ENCODE results near the gene C1orf21.

C1orf21 gene

DNA sequence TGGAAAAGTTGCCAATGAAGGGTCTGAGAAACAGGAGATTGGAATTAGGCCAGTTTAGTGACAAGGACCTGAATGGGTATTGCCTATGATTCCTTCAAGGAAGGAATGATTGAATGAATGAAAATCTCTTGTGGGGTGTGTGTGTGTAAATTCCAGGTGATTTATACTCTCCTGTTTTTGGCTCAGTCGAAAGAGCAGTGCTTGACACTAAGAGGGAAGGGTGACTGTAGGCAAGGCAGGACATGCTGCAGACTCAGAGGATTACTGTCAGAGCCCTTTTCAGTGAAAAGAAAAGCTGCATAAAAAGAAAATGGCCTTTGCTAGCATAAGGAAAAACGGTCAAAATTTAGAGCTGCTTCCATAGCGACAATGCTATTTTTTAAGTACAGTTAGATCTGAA lies 30.1 kb downstream of the C1orf21 start:
- DNase-seq, result no peak

DNA sequence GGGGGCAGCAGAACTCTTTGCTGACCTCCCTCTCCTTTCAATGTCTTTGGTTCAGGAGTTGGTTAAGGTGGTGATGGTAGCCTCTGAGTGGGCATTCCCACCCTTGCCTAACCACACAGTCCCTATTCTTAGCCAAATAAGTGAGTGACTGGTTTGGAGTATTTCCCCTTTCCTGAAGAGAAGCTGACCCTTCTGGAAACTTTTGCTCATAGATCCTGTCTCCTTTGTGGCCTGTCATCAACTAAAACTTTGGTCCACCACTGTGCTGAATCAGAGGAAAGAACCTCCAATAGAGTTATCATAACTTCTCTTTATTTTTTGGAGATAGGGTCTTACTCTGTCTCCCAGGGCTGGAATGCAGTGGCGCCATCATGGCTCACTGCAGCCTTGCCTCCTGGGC lies 31.1 kb downstream of the C1orf21 start:
- DNase-seq, result peak; percentile 47 to 81

DNA sequence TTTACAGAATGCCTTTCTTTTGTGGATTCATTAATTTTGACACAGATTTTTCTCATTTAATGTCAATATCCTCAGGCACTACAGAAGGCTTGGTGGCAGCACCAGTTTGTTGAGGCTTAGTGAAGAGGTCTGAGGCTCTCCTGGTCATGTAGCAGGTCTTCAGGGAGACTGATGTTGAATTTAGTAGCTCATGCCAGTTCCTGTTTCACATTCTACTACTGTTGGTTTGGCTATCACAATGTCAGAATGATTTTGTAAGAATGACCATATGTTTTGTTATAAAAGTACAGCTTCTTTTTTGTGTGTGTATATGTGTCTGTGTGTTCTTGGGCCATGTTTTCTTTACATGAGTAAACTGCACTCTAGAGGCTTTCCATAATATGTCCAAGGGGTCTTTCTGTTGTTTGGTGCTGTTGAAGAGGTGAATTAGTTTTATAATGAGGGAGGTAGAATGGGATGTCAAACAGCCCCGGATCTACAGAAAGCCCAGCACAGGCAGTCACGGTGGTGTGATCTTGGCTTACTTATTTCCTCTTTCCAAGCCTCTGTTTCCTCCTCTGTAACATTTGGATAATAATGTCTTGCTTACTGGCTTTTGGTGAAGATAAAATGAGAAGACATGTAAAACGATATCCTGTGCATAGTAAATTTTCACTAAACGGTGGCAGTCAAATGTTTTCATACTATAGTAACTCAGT lies 32.0 kb downstream of the C1orf21 start:
- DNase-seq, result peak; percentile 45 to 46

DNA sequence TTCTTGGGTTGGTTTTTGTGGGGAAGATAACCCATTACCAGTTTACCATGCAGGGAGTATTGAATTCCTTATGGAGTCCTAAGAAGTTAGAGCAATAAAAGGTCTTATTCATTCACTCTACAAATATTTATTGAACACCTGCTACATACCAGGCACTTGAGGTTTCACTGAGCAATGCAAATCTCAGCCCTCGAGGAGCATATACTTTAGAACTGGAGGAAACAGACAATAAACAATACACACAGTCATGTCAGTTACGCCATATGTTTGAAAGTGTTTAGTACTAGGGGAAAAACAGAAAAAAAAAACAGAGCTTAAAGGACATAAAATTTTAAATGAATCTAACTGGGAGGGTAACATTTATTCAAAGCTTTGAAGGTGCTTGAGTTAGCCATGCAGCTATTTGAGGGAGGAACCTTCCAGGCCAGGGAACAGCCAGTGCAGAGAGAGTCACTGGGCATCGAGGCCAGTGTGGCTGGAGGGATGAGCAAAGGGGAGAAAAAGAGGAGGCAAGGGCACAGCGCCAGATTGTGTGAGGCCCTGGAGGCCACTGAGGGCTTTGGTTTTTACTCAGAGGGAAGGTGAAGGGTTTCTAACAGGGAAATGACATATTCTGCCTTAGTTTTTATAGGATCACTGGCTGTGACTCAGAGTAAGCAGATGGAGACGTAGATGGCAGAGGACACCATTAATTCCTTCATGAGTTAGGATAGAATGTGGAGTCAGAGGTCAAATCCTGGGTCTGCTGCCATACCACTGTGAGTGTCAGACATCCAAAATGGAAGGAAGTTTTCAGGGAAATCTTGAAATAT lies 32.7 kb downstream of the C1orf21 start:
- no peak for DNase-seq

DNA sequence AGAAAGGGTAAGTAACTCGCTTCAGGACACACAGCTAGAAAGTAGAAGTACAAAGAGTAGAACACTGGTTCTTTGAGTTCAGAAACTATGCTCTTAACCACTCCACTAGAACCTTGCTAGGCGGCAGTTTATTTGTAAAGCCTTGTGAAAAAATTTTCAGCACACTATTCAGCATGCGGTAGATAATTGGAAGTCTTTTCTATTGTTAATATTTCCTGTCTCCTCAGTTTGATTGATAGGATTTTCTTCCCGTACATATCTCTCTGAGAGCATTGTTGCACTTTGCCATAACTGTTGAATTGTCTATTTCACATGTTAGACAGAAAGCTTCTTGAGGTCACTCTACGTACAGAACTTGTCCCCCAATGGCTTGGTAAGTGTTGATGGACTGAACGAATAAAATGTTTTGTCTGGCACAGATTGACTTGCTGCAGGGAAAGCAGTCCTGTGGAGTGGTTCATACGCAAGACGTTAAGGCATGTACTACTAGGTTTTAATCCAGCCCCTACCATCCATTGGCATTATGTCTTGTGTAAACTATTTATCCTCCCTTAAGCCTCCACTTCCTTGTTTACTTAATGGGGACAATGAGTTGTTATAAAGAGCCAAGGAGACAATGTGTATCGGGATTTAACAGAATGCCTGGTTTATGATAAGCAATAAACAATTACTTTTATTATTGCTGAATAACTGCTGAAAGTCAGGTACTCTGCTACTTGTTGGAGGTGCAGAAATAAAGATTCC lies 35.8 kb downstream of the C1orf21 start:
- DNase-seq, result no peak

DNA sequence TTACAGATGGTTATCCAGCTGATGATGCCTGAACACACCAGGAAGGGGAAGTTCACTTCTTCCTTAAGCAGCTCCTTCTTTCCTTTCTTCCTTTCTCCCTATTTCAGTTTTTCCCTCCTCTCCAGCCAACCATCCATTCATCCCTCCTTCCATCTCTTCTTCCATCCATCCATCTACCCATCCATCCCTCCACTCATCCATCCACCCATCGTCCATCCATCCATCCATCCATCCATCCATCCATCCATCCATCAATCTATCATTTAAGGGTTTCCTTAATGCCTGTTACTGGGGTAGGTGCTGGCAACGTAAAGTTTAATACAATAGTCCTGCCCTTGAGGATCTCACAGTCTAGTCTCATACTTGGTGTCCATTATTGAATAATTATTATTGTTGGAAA lies 36.8 kb downstream of the C1orf21 start:
- no peak for DNase-seq

DNA sequence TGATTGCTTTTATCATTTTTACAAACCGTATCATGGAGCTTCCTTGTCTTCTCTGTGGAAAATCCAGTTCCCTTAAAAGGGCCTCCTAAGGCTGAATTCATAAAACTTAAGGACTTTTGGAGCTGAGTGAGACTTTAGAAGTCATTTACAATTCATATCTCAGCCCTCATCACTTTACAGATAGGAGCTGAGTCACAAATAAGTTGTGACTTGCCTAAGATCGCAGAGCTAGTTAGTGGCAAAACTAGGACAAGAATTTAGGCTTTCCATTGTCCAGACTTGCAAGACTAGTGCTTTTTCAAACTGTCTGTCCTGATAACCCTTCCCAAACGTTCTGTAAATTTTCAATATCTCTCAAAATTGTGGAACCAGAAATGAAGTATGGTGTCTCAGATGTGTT lies 37.3 kb downstream of the C1orf21 start:
- DNase-seq, result no peak

DNA sequence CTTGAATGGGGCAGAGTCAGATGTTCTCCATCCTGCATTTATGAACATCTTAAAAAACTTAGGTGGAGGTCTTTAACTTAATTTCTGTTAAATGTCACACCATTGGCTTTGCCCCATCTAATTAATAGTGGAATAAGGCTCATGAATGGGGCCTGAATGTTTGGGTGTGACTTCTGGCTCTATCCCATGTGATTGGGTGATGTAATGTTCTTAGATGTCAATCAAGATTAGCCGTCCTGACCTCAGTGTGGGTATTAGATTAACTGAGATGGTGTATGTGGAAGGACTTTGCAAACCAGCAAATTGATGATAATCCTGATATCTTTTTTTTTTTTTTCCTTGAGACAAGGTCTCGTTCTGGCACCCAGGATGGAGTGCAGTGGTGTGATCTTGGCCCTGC lies 38.1 kb downstream of the C1orf21 start:
- DNase-seq, result no peak

DNA sequence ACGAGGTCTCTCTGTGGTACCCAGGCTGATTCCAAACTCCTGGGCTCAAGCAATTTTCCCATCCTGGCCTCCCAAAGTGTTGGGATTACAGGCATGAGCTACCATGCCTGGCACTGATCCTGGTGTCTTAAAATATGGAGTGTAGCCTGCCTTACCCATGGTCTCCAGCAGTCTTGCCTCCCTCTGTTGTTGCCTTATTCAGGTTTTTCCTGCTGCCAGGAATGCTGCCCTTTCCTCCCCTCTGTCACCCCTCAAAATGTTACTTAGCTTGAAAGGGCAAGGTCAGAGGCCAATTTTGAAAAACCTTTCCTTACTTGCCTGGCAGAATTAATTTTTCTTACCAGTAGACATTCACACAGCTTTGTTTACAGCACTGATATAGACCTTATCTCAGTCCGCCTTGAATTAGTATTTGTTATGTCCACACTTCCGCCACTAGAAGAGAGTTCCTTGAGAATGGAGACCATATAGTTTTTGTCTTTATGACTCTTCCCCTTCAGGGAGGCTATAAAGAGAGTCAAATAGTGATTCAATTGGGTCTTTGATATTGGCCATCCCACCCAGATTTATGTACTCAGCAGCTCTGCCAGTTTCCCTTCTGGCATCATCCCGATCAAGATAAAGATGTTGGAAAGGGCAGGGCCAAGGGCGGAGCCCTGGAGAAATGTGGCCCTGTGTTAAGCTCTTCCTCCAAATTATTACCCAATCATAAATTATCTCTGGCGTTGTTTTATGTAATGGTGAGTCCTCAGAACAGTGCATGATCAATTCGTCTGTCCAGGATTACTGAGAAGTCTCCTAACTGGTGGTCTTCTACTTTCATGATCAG lies 38.8 kb downstream of the C1orf21 start:
- no peak for DNase-seq

DNA sequence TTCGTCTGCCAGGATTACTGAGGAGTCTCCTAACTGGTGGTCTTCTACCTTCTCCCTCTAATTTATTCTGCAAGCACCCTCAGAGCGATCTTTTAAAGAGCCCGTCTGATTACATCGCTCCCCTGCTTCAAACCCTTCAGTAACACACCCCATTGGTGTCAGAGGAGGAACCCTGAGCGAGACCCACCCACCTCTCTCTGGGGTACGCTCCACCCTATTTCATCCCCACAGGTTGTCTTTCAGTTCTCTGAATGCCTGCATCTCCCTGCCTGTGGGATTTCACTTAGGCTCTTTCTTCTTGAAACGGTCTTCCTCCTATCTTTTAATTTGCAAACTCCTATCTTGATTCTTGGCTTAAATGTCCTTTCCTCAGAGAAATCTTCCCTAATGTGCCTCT lies 39.4 kb downstream of the C1orf21 start:
- no peak for DNase-seq

DNA sequence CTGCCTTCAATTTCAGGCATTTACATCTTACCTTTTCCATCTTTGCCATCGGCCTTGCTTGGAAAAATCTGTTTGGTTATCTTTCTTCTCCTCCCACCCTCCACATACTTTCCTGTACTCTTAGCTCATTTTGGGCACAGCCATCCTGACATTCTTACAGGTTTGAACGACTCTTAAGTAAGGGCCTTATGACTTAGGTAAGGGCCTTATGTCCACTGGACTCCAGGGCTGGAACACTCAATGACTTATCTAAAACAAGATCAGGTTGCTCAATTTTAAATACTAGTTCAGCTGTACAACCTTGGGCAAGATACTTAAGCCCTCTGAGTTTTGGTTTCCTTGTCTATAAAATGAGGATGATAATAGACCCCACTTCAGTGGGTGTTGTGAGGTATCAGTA lies 40.9 kb downstream of the C1orf21 start:
- DNase-seq, result no peak

DNA sequence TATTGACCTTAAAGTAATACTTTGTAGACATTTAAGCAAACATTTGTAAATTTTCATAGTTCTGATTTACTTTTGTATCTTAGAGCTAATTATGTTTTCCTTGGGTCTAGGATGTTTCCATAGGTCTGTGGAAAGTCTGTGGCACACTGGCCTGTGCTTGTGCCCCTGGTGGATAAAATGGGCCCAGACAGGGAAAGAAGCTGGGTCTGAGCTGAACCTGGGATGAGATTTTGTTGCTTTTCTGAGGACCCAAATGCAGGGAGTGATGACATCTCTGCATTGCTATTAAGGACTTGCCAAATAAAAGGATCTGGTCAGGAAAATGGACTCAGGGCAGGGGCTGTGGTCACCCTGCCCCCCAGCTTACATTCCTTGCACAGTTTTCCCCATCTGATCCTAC lies 41.8 kb downstream of the C1orf21 start:
- no peak for DNase-seq

DNA sequence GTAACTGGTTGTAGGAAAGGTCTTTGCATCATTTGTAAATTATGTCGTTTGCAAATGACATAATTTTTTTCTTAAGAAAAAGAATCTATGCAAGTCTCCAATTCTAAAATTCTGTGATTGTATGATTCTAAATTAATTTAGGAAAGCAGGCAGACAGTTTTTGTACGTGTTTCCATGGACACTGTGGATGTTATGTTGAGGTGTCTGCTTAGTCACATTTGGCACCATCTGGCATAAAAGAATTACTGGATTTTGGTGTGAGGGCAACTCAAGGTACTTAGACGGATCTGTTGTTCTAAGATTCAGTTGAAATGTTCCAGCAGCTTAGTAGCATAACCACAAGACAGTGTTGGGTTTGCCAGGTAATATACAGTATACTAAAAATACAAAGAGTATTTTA lies 42.5 kb downstream of the C1orf21 start:
- no peak for DNase-seq

DNA sequence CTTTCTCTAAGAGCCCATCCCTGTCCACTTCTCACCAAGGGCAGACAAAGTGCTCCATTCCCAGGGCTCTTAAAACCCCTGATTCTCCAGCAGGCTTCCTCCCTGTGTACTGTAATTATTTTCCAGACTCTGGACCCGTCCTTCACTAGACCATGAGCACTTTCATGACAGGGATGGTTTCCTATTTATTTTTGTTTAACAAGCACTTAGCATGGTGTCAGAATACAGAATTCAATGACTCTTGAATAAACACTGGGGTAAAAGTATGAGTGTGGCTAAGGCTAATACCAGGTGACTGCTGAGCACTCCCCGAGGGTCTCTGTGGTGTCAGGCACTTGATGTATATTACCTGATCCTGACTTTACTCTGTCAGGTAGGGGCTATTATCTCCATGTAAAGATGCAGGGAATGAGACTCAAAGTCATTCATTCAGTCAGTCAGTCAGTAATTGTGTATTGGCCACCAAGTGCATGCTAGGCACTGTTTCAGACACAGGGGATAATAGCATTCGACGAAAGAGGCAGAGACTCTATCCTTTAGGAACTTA lies 47.2 kb downstream of the C1orf21 start:
- DNase-seq, result no peak

DNA sequence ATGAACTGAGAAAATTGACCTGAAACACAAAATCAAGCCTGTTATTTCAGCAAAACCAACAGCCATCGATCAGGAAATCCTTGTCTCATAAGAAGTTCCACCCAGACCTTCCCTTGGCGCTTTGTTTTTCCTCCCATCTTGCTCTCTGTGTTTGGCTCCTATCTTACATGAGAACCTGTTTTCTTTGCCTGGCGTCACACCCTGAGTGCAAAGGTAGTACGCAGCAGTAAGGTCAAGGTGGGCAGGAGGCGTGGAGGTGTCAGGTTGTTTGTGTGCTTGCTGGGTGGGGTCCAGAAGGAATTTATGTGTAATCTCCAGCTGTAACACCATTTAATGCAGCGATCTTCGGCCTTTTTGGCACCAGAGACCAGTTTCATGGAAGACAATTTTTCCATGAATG lies 50.5 kb downstream of the C1orf21 start:
- DNase-seq, result no peak

DNA sequence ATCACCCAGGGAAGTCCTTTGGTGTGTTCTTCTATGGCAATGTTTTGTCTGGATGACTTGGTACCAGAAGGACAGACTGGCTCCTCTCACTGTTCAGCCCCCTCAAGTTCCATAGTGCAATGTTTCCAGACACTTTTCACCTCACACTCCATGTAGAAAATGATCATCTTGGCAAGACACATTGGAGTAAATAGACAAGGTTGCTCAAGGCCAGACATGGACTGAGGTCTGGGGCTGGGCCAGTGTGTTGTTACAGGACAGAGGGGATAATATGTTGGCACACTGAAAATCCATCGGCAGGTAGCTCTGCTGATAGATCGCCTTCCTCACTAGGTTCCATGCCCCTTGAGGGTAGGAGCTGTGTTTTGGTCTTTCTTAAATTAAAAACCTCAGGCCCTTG lies 51.5 kb downstream of the C1orf21 start:
- DNase-seq, result no peak

DNA sequence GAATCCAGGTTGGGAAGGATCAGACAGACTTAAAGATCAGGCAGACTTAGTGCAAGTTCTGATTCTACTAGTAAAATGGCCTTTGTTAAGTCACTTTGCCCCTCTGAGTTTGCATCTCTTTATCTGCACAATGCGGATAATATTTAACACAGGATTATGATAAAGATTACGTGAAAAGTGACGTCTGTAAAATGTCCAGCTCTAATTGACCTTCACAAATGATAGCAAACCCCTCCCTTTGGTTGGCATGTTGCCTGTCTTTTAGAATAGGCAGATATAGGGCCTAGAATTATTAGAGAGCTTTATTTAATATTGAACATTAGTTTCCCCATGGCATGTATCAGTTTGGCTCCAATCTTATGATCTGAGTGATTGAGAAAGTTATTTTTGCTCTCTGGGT lies 55.4 kb downstream of the C1orf21 start:
- no peak for DNase-seq

DNA sequence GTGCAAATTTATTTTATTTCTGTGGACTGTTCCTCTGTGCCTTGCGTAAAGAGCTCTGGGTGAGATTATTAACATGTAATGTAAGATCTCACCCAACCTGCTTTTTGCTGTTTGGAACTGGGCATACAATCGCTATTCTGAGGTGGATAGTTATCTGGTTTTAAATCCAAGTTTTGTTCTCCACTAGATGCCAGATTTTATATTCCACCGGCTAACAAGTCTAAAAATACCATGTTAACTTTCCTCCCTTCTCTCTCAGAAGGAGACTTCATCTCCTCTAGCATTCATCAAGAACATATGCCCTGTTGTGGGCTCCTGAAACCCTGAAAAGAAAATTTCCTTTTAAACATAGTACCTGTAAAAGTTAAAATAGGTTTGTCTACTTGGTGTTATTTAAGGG lies 56.4 kb downstream of the C1orf21 start:
- no peak for DNase-seq

DNA sequence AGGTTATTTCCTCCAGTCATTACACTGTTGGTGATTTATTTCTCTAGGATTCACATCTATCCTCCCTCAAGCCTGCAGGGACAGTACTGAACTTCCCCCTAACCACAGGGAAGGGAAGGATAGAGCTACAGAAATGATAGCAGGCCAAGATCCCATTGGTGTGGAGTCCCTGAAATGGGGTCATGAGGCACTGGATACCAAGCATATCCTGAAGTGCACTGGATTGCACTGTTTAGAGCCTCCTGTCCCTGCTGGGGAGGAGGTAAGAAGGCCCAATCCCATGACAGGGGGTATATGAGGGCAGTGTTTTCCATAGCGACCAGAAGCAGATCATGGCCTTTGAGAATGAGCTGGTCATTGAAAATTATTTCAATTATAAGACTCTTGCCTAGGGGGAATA lies 56.8 kb downstream of the C1orf21 start:
- DNase-seq, result no peak

DNA sequence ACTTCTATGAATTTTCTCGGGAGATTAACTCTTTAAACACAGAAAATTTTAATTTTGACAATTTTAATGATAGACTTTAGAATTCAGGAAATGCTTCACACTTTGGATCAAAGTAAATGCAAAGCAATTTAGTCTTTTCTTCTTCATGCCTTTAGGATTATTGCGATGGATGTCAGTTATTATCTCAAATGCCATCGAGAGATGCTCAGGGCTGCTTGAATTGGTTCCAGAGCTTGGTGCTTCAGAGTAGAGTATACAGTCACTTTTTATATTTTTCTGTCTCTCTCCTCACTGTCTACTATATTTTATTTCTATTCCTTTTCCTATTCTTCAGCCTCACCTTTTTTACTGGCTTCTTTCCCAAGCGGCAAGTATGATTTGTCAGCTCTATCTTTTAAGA lies 59.2 kb downstream of the C1orf21 start:
- DNase-seq, result no peak

DNA sequence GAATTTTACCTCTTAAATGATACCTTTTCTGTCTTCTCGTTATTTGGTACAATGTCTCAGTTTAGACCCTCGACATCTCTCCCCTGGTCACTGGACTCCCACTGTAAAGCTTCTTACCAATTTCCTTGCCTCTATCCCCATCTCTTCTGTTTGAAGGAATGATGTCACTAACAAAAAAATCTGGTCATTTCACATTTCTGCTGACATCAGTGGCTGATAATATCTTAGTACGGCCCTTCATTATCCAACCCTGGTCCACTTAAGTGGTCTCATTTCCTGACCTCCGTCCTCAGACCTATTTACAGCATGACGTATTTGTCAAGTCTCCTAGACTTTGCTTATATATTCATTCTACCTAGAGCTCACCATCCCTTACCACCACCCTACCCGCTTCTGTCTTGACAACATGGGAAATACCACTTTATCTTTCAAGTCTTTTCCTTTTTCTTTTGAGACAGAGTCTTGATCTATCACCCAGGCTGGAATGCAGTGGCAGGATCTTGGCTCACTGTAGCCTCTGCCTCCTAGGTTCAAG lies 60.9 kb downstream of the C1orf21 start:
- DNase-seq, result no peak

DNA sequence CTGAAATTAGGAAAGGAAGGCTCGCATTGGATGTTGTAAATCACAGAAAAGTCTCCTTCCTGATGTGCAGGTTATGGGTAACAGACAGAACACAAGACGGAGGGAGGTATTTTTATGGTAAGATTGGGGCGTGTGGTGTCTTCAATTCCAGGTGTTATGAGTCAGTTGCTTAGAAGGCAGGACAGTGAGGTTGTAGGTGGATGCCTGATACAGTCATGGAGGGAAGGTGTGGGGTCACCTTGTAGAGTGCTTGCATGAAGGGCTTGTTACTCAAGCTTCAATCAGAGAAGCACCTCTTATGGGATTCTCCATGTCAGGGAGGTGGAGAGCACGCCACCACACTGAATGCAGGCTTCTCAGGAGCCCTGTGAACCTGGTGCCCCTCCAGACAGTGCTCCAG lies 63.1 kb downstream of the C1orf21 start:
- DNase-seq, result no peak

All from inflammatory macrophage treated with lipopolysaccharide for 1 hour (primary cell).